ENCODE results near the gene ACACA.

ACACA gene

GRCh38 chr17:37086334-37086733, 320.3 kb downstream of the ACACA start:
- no peak for TF ChIP-seq CTCF (IDR thresholded peaks at IDR 0.05; ENCODE audit: insufficient read depth, low read length, poor library complexity, severe bottlenecking)
- no peaks in the 10 kb centered on the region for H3K27me3 ChIP-seq (replicated peaks; ENCODE audit: control insufficient read depth, insufficient read depth, low read length)
- peaks cover 12% of the 10 kb centered on the region for H3K36me3 ChIP-seq (ENCODE audit: control insufficient read depth, insufficient read depth, low read length)
- no peak for DNase-seq (ENCODE audit: extremely low read depth, insufficient read length)
- no peak overlapping the region for H3K4me3 ChIP-seq (replicated peaks; ENCODE audit: low read depth, low read length)

- Histone ChIP-seq H3K36me3 (ENCODE audit: control insufficient read depth, insufficient read depth, low read length) (peaks cover 12% of the 10 kb centered on the region), H3K27me3 (replicated peaks; ENCODE audit: control insufficient read depth, insufficient read depth, low read length) (no peaks in the 10 kb centered on the region), H3K4me3 (replicated peaks; ENCODE audit: low read depth, low read length) (no peak overlapping the region)
- no peak for DNase-seq (ENCODE audit: extremely low read depth, insufficient read length)
- TF ChIP-seq CTCF (IDR thresholded peaks at IDR 0.05; ENCODE audit: insufficient read depth, low read length, poor library complexity, severe bottlenecking) = no peak
Observed at GRCh38 chr17:37084372-37084771, 322.3 kb downstream of the ACACA start.

GRCh38 chr17:37083456-37083855, 323.2 kb downstream of the ACACA start:
- TF ChIP-seq CTCF (IDR thresholded peaks at IDR 0.05; ENCODE audit: insufficient read depth, low read length, poor library complexity, severe bottlenecking) = no peak
- no peak for DNase-seq (ENCODE audit: extremely low read depth, insufficient read length)
- no peaks in the 10 kb centered on the region for H3K27me3 ChIP-seq (replicated peaks; ENCODE audit: control insufficient read depth, insufficient read depth, low read length)
- no peak overlapping the region for H3K4me3 ChIP-seq (replicated peaks; ENCODE audit: low read depth, low read length)
- H3K36me3 ChIP-seq (ENCODE audit: control insufficient read depth, insufficient read depth, low read length) = peaks cover 9% of the 10 kb centered on the region

GRCh38 chr17:37082985-37083384, 323.7 kb downstream of the ACACA start:
- no peak for TF ChIP-seq CTCF (IDR thresholded peaks at IDR 0.05; ENCODE audit: insufficient read depth, low read length, poor library complexity, severe bottlenecking)
- peaks cover 9% of the 10 kb centered on the region for H3K36me3 ChIP-seq (ENCODE audit: control insufficient read depth, insufficient read depth, low read length)
- H3K27me3 ChIP-seq (replicated peaks; ENCODE audit: control insufficient read depth, insufficient read depth, low read length) = no peaks in the 10 kb centered on the region
- no peak for DNase-seq (ENCODE audit: extremely low read depth, insufficient read length)
- H3K4me3 ChIP-seq (replicated peaks; ENCODE audit: low read depth, low read length) = no peak overlapping the region

GRCh38 chr17:37082311-37082860, 324.2 kb downstream of the ACACA start:
- no peak for TF ChIP-seq CTCF (IDR thresholded peaks at IDR 0.05; ENCODE audit: insufficient read depth, low read length, poor library complexity, severe bottlenecking)
- Histone ChIP-seq H3K36me3 (ENCODE audit: control insufficient read depth, insufficient read depth, low read length) (peaks cover 9% of the 10 kb centered on the region), H3K4me3 (replicated peaks; ENCODE audit: low read depth, low read length) (no peak overlapping the region), H3K27me3 (replicated peaks; ENCODE audit: control insufficient read depth, insufficient read depth, low read length) (no peaks in the 10 kb centered on the region)
- DNase-seq (ENCODE audit: extremely low read depth, insufficient read length) = no peak

GRCh38 chr17:37081287-37081686, 325.3 kb downstream of the ACACA start:
- DNase-seq (ENCODE audit: extremely low read depth, insufficient read length) = no peak

More at GRCh38 chr17:37081287-37081686, 325.3 kb downstream of the ACACA start:
- H3K27me3 ChIP-seq (replicated peaks; ENCODE audit: control insufficient read depth, insufficient read depth, low read length) = no peaks in the 10 kb centered on the region
- no peak overlapping the region for H3K4me3 ChIP-seq (replicated peaks; ENCODE audit: low read depth, low read length)
- TF ChIP-seq CTCF (IDR thresholded peaks at IDR 0.05; ENCODE audit: insufficient read depth, low read length, poor library complexity, severe bottlenecking) = no peak
- H3K36me3 ChIP-seq (ENCODE audit: control insufficient read depth, insufficient read depth, low read length) = peaks cover 6% of the 10 kb centered on the region

All from GM06990 (cell line).